Activated CD8-positive, alpha-beta T cell treated with anti-CD3 and anti-CD28 coated beads for 36 hours (primary cell): Measurements from ENCODE around the gene SAFB2. TPM values are rescaled to one million over a fixed set of nuclear protein-coding genes. Genes with fewer than 3 reads are reported as not detected.
A peak's percentile ranks its signal among the peaks of the same experiment; 100 is the strongest.

ENCODE experiments used
- ATAC-seq: fragments of 200-7000 bp; cut with Tn5 transposase; one replicate; pipeline ENCODE4 v1.10.0; 2021; ENCODE audit warnings: mild to moderate bottlenecking, moderate library complexity
- CTCF ChIA-PET: fragments of 350-600 bp; sonication (Branson Sonifier 250); formaldehyde crosslinking; loops from one replicate; lab custom pipeline; 2021; ENCODE audit warnings: antibody characterized with exemption; lab: Charles Lee
- POLR2A ChIA-PET: fragments of 350-600 bp; sonication (Branson Sonifier 250); formaldehyde crosslinking; loops from one replicate; lab custom pipeline; 2021; ENCODE audit warnings: antibody characterized with exemption; lab: Charles Lee
- DNase-seq: peaks from one replicate; pipeline ENCODE4 v3.0.0-alpha.2; 2020
- H3K27ac Mint-ChIP-seq: one replicate; pipeline ENCODE4 v1.8.0; 2021; ENCODE audit warnings: mild to moderate bottlenecking, mixed read lengths
- H3K27me3 Mint-ChIP-seq: one replicate; pipeline ENCODE4 v1.8.0; 2021; ENCODE audit warnings: mixed read lengths
- H3K36me3 Mint-ChIP-seq: one replicate; pipeline ENCODE4 v1.8.0; 2021; ENCODE audit warnings: low read depth, mixed read lengths
- H3K4me1 Mint-ChIP-seq: one replicate; pipeline ENCODE4 v1.8.0; 2021; ENCODE audit warnings: low read depth, mixed read lengths
- H3K4me3 Mint-ChIP-seq: one replicate; pipeline ENCODE4 v1.8.0; 2021; ENCODE audit warnings: mild to moderate bottlenecking, moderate library complexity, mixed read lengths
- H3K9me3 Mint-ChIP-seq: one replicate; pipeline ENCODE4 v1.8.0; 2021; ENCODE audit warnings: mixed read lengths
- intact Hi-C: fragments of 100-400 bp; cut with micrococcal nuclease; formaldehyde crosslinking; loops from one replicate; pipeline ENCODE4 v1.10.0; 2022
- total RNA-seq, 2 experiments: library from RNA; stranded (reverse); gene quantifications; one replicate each; pipeline ENCODE4 v1.2.3, GENCODE V29; 2021
- TF ChIP-seq, protein P1 (sequence below): fragments of 200-600 bp; IDR thresholded peaks from one replicate; pipeline ENCODE4 v1.8.0; 2022; ENCODE audit warnings: antibody characterized with exemption, mild to moderate bottlenecking

Gene SAFB2
- total RNA-seq, 2 experiments from 2014 or later: 70.8 to 78.0 TPM

DNA sequence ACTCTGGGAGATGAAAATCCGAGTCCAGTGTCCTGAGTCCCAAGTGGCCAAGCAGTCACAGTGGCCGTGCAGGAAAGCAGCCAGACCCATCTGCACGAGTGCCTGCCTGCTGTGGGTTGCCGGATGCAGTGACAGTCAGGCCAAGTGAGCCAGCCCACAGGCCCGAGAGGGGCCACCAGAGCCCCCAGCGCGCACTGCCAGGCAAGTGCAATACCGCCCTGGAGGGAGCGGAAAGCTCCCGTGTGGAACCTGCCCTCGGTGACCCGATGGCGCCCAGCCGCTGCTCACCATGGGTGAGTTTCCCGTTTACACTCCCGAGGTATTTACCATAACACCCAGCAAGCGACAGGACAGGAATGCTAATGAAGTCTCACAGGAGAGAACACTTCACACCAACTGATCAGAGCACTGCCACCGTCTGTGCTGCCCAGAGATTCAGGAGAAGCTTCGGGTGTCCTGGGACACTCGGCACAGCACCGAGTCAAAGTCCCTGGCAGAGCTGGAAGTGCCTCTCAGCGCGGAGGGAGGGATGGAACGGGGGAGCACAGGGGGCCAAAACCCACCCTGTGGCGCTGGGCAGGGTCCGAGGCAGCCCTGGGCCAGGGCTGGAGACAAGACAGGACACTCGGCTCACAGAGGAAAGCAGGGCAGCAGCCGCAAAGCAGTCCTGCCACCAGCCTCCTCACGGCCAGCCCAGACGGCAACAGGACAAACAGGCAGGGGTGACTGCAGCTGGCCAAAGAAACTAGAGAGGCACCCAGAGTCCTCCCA is 33.5 kb downstream of the SAFB2 start:
- Mint-ChIP-seq H3K27me3 (no peaks in the 10 kb centered on the region), H3K36me3 (peaks cover 55% of the 10 kb centered on the region), H3K27ac (no peak overlapping the region), H3K4me1 (peaks cover 20% of the 10 kb centered on the region), H3K9me3 (no peaks in the 10 kb centered on the region), H3K4me3 (no peak overlapping the region)
- ChIA-PET POLR2A (interaction anchor here (1.2 kb wide), 1 partner anchor 23 kb away, joined by 3 read pairs; no protein-coding TSS in a partner anchor), CTCF (no interaction called here)
- intact Hi-C loops: no loop called here
- ATAC-seq: no peak
- TF ChIP-seq, protein P1, sequence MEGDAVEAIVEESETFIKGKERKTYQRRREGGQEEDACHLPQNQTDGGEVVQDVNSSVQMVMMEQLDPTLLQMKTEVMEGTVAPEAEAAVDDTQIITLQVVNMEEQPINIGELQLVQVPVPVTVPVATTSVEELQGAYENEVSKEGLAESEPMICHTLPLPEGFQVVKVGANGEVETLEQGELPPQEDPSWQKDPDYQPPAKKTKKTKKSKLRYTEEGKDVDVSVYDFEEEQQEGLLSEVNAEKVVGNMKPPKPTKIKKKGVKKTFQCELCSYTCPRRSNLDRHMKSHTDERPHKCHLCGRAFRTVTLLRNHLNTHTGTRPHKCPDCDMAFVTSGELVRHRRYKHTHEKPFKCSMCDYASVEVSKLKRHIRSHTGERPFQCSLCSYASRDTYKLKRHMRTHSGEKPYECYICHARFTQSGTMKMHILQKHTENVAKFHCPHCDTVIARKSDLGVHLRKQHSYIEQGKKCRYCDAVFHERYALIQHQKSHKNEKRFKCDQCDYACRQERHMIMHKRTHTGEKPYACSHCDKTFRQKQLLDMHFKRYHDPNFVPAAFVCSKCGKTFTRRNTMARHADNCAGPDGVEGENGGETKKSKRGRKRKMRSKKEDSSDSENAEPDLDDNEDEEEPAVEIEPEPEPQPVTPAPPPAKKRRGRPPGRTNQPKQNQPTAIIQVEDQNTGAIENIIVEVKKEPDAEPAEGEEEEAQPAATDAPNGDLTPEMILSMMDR: no peak
- DNase-seq: no peak

- ChIA-PET POLR2A (interaction anchor here (1.2 kb wide), 1 partner anchor 23 kb away, joined by 3 read pairs; no protein-coding TSS in a partner anchor), CTCF (no interaction called here)
- Mint-ChIP-seq H3K4me3 (no peak overlapping the region), H3K27me3 (no peaks in the 10 kb centered on the region), H3K36me3 (peaks cover 55% of the 10 kb centered on the region), H3K9me3 (no peaks in the 10 kb centered on the region), H3K27ac (no peak overlapping the region), H3K4me1 (peaks cover 20% of the 10 kb centered on the region)
- DNase-seq (no peak), ATAC-seq (no peak)
- TF ChIP-seq, protein P1: no peak
- intact Hi-C loops: no loop called here
These were observed 34.1 kb downstream of the SAFB2 start for GRCh38 chr19:5588441-5588840.

- ChIA-PET CTCF (no interaction called here), POLR2A (no interaction called here)
- H3K27me3 Mint-ChIP-seq: no peaks in the 10 kb centered on the region
- no peak overlapping the region for H3K4me3 Mint-ChIP-seq
- DNase-seq: no peak
- intact Hi-C loops: no loop called here
- no peak for ATAC-seq
- H3K36me3 Mint-ChIP-seq: peaks cover 47% of the 10 kb centered on the region
- TF ChIP-seq, protein P1: no peak
- peaks cover 20% of the 10 kb centered on the region for H3K4me1 Mint-ChIP-seq
- H3K9me3 Mint-ChIP-seq: no peaks in the 10 kb centered on the region
- H3K27ac Mint-ChIP-seq: peak overlapping the region; percentile 30
These were observed 34.9 kb downstream of the SAFB2 start for GRCh38 chr19:5587661-5588060.

- CTCF ChIA-PET: no interaction called here
These were observed 35.5 kb downstream of the SAFB2 start for GRCh38 chr19:5587071-5587455.

More at GRCh38 chr19:5587071-5587455, 35.5 kb downstream of the SAFB2 start:
- H3K27me3 Mint-ChIP-seq: no peaks in the 10 kb centered on the region
- H3K36me3 Mint-ChIP-seq: peaks cover 44% of the 10 kb centered on the region
- TF ChIP-seq, protein P1: no peak
- DNase-seq (no peak), ATAC-seq (no peak)
- H3K4me1 Mint-ChIP-seq: peaks cover 20% of the 10 kb centered on the region
- H3K9me3 Mint-ChIP-seq: no peaks in the 10 kb centered on the region
- POLR2A ChIA-PET: interaction anchor here (0.6 to 1.2 kb wide), 3 partner anchors 14 to 100 kb away, joined by 3 read pairs; no protein-coding TSS in a partner anchor
- H3K4me3 Mint-ChIP-seq: no peak overlapping the region
- H3K27ac Mint-ChIP-seq: peak overlapping the region; percentile 30
- intact Hi-C loops: no loop called here
